Central memory CD4-positive, alpha-beta T cell (primary cell): ENCODE results near the gene GALNT8.

Experiments used
- DNase-seq: peaks from one replicate; pipeline ENCODE4 v3.0.0; 2022

GALNT8 gene

GRCh38 chr12:4800555-4800954 is 80.4 kb downstream of the GALNT8 start:
- DNase-seq = no peak

GRCh38 chr12:4802841-4803240 is 82.6 kb downstream of the GALNT8 start:
- no peak for DNase-seq

GRCh38 chr12:4806439-4807115 is 86.4 kb downstream of the GALNT8 start:
- DNase-seq = no peak

GRCh38 chr12:4807116-4807783 is 87.0 kb downstream of the GALNT8 start:
- peak; percentile 31 for DNase-seq

GRCh38 chr12:4807813-4808212 is 87.6 kb downstream of the GALNT8 start:
- DNase-seq = peak; percentile 41

GRCh38 chr12:4809013-4809448 is 88.8 kb downstream of the GALNT8 start:
- DNase-seq = no peak

- no peak for DNase-seq
Measured at GRCh38 chr12:4809449-4810218, 89.4 kb downstream of the GALNT8 start.

GRCh38 chr12:4810219-4810671 is 90.0 kb downstream of the GALNT8 start:
- no peak for DNase-seq

GRCh38 chr12:4812624-4813327 is 92.6 kb downstream of the GALNT8 start:
- DNase-seq = no peak

GRCh38 chr12:4813741-4814140 is 93.5 kb downstream of the GALNT8 start:
- DNase-seq = no peak

GRCh38 chr12:4814485-4814884 is 94.3 kb downstream of the GALNT8 start:
- DNase-seq = no peak

- DNase-seq = no peak
Measured at GRCh38 chr12:4816744-4817525, 96.7 kb downstream of the GALNT8 start.

GRCh38 chr12:4817880-4818279 is 97.7 kb downstream of the GALNT8 start:
- DNase-seq = no peak

- no peak for DNase-seq
Measured at GRCh38 chr12:4819654-4820053, 99.5 kb downstream of the GALNT8 start.

GRCh38 chr12:4820971-4821370 is 100.8 kb downstream of the GALNT8 start:
- DNase-seq = no peak
